Stimulated activated CD4-positive, alpha-beta T cell treated with anti-CD3 and anti-CD28 coated beads, Interleukin-2, amount 100 ng/mL, for 4 hours (primary cell): ENCODE measurements around the gene CCL19.
A peak's percentile ranks its signal among the peaks of the same experiment; 100 is the strongest.

ENCODE experiments used
- DNase-seq: peaks from one replicate; pipeline ENCODE4 v3.0.0-alpha.2; 2020; ENCODE audit warnings: low read depth

CCL19 gene

GRCh38 chr9:34662526-34663302 lies 28.4 kb downstream of the CCL19 start, which contains the start of gene CCL27:
CCL27 (minus strand) TSS chr9:34662657; CDS start chr9:34662633, 24 bp downstream.
- no peak for DNase-seq

- no peak for DNase-seq
These were observed 31.4 kb downstream of the CCL19 start for GRCh38 chr9:34659592-34660253.

GRCh38 chr9:34658461-34658860 lies 32.6 kb downstream of the CCL19 start:
- DNase-seq, result no peak

GRCh38 chr9:34656992-34657391 lies 34.1 kb downstream of the CCL19 start:
- no peak for DNase-seq

- no peak for DNase-seq
These were observed 35.7 kb downstream of the CCL19 start for GRCh38 chr9:34655394-34655793.

- DNase-seq, result no peak
These were observed 36.6 kb downstream of the CCL19 start for GRCh38 chr9:34654323-34655051.

- no peak for DNase-seq
These were observed 37.7 kb downstream of the CCL19 start for GRCh38 chr9:34653151-34654072.

GRCh38 chr9:34652602-34653000 lies 38.5 kb downstream of the CCL19 start:
- no peak for DNase-seq

- no peak for DNase-seq
These were observed 39.0 kb downstream of the CCL19 start, which contains the start of gene IL11RA for GRCh38 chr9:34651876-34652601. IL11RA (plus strand) TSS chr9:34652185; CDS start chr9:34655218, 3,033 bp downstream.

- no peak for DNase-seq
These were observed 39.8 kb downstream of the CCL19 start for GRCh38 chr9:34651321-34651720.

- DNase-seq, result no peak
These were observed 40.3 kb downstream of the CCL19 start for GRCh38 chr9:34650816-34651215.

- no peak for DNase-seq
These were observed 42.4 kb downstream of the CCL19 start for GRCh38 chr9:34648673-34649072.

GRCh38 chr9:34647651-34648050 lies 43.4 kb downstream of the CCL19 start:
- no peak for DNase-seq

- no peak for DNase-seq
These were observed 44.0 kb downstream of the CCL19 start for GRCh38 chr9:34647084-34647403.

GRCh38 chr9:34646211-34647083 lies 44.6 kb downstream of the CCL19 start, which contains the start of gene GALT:
GALT (plus strand) TSS chr9:34646675; CDS start chr9:34646705, 30 bp downstream.
- peak; percentile 94 for DNase-seq

- no peak for DNase-seq
These were observed 46.2 kb downstream of the CCL19 start for GRCh38 chr9:34644766-34645314.

GRCh38 chr9:34642679-34643078 lies 48.4 kb downstream of the CCL19 start:
- no peak for DNase-seq
